GM18526 (cell line): Measurements from ENCODE around the gene TTC21A.

Experiments used
- POLR2A ChIP-seq: IDR thresholded peaks from 3 replicates; pipeline ENCODE4 v1.6.1; 2011; ENCODE audit not compliant: insufficient read length; ENCODE audit errors: extremely low read depth

The TTC21A gene

DNA sequence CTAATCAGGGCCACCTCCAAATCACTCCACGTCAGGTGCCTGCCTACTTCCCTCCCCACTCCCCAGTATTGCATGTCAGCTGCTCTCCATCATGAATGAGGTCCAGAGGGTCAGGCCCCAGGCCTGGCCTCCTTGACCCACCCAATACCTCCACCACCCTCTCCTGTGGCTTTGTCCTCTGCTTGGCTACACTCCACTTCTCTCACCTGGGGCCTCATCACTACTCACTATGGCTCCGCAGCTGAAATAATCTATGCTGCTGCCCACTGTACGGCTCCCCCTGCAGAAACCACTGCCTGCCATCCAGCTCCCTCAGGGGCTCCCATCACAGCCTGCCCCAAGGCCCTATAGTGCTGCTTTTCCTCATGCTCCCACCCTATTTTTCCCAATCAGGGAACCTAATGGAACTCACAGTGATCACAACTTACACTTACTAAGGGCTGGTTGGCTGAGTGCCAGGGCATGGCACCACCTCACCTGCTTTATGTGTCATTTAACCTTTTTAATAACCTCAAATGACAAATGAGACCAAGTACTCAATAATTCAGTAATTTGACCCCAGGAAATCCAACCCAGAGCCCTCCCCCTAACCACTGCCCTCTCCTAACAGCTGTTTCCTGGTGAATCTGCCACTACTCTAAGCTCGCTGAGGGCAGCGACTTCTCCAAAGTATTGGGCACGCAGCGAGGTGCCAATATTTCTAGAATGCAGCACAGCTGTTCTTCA, 2.4 kb upstream of the TTC21A start:
- no peak for TF ChIP-seq POLR2A

DNA sequence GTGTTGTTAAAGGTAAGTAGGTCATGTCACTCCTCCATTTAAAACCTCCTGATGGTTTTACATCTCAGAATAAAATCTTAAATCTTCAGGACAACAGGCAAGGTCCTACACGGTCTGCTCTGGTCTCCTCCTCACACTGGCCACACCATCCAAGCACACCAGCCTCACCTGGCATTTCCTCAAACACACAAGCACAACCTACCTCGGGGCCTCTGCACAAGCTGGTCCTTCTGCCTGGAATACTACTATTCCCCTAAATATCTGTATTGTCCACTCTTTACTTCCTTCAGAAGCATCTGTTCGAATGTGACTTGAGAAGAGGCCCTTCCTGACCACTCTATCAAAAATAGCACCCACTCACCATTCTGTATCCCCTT, 1.8 kb upstream of the TTC21A start:
- no peak for TF ChIP-seq POLR2A

GRCh38 chr3:39106281-39106811, 1.1 kb upstream of the TTC21A start:
- no peak for TF ChIP-seq POLR2A

DNA sequence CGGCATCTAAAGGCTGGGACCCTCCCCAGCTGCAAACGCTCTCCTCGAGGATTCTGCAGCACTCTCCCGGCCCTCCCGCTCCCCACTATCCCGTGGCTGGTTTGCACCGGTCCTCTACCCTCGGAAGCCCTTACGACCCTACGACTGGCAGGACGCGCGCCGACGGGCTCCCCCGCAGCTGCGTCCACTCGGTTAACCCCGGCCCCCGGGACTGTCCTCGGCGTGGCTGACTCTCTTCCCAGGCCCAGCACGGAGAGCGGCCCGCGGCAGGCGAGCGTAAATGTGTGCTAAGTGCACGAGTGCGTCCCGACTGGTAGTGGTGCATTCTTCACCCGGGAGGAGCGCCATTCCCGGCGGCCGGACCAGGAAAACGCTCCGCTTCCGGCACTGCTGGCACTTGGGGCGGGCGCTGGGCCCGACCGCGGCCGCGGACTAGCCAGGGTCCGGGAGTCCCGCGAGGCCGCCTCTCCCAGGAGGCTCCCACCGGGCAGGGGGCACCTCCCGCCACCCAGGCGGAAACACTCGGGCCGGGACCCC, 561 bp upstream of the TTC21A start:
- no peak for TF ChIP-seq POLR2A

DNA sequence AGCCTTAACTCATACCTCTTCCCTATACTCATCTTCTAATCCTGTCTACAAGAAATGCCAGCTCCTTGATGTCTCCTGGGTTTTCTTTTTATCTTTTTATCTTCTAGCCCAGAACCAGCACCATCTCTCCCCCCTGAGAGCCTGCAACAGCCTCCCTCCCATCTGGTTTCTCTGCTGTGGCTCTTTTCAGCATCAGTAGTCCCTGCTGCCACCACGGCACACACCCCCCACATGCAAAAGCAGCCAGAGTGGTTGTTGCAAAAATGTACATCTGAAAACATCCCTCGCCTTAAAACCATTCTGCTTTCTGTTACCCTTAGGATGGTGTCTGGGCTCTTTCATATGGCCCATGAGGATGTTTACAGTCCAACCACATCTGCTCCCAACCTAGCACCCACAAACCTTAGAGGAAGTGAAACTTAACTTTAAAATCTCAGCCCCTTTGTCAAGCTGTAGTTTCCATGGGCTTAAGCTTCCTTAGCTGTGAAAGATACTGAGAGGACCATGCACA, 775 bp downstream of the TTC21A start:
- TF ChIP-seq POLR2A: no peak

DNA sequence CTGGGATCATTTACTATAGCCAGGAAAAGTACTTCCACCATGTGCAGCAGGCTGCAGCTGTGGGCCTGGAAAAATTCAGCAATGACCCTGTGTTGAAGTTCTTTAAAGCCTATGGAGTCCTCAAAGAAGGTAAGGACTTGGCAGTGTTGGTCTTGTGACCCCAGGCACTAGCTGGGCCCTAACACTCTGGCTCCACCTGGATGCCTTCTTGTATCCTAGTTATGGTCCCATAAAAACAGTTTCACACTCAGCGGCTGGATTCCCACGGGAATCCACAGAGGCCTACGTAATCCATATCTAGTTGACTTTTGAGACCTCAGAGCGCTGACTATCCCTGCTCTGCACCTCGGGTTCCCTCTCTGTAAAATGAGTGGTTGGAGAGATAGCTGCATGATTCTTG, 1.6 kb downstream of the TTC21A start:
- TF ChIP-seq POLR2A: no peak

GRCh38 chr3:39110041-39110639, 2.7 kb downstream of the TTC21A start:
- no peak for TF ChIP-seq POLR2A

- TF ChIP-seq POLR2A: no peak
Measured at GRCh38 chr3:39112113-39112512, 4.6 kb downstream of the TTC21A start.

DNA sequence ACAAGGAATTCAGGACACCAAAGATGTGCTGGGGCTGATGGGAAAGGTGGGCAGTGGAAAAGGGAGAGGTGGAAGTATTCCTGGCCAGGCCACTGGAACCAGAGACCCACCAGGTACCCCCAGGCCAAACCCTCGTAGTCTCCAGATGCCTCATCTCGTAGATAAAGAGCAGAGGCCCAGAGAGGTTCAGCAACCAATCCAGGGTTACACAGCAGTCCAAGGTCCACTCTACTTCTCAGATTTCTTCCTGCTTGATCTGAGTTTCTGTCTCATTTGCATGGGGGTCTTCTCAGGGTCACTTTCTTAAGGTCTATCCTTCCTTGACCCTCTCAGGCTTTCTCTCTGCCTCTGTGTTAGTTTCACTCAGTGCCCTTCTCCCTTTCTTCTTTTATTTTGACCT, 5.1 kb downstream of the TTC21A start:
- TF ChIP-seq POLR2A: no peak

- TF ChIP-seq POLR2A: no peak
Measured at GRCh38 chr3:39113291-39113690, 5.8 kb downstream of the TTC21A start.

- TF ChIP-seq POLR2A: no peak
Measured at GRCh38 chr3:39114456-39114855, 7.0 kb downstream of the TTC21A start.

GRCh38 chr3:39115870-39116269, 8.4 kb downstream of the TTC21A start:
- TF ChIP-seq POLR2A: no peak

GRCh38 chr3:39118079-39118478, 10.6 kb downstream of the TTC21A start:
- TF ChIP-seq POLR2A: no peak

DNA sequence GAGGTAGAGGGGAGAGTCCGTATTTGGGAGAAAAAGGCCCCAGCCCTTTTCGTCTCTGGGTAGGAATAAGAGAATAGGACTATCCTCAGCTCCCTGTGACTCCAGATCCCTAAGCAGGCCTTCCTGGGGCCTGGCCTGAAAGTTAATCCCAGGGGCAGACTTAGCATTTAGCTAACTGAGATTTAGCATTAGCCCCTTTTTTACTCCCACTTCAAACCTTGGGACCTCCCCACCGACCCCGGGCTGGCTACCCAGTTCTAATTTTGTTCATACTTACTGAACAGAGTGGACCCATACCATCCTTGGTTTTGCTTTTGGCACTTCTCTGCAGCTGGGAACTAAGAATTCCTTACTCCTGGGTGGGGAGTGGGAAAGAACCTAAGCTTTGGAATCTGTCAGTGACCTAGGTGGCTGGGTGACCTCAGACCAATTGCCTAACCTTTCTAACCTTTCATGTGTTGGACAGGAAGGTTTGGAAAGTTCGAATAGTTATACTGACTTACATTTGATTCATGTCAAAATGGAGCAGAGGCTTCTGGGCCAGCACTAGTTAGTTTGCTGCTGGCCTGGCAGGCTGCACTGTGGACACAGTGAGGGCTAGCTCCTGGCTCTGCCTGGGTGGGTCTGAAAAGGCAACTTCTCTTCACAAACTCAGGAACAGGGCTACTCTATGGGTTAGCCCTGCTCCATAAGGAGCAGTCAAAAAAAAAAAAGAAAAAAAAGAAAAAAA, 11.6 kb downstream of the TTC21A start:
- TF ChIP-seq POLR2A: no peak

DNA sequence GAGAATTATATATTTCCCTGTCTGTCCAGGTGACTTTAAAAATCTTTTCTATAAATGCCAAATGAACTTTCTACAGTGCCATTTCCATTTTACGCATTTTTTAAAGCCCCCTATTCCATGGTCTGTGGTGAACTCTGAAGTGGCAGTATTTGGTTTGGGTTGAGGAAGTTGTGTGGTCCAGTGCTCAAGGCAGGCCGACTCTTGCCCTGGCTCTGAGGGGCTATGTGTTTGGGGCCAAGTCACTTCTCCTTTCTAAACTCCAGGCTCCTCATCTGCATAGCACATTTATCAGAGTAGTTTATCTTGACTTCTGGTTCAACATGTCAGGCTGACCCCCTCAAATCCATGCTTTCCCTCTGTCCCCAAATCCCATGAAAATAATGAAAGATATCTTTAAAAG, 14.1 kb downstream of the TTC21A start:
- no peak for TF ChIP-seq POLR2A

GRCh38 chr3:39122813-39123212, 15.3 kb downstream of the TTC21A start:
- TF ChIP-seq POLR2A: no peak
